Suppressor macrophage (primary cell): ENCODE data around the gene ARRDC2.
"Not testable (repeated sequence)": the region's sequence is repeated elsewhere in the genome, so short reads cannot be mapped to it uniquely, and the experiment has no call there.

Experiments
- DNase-seq, 4 experiments: peaks; one replicate each; pipeline ENCODE4 v3.0.0-alpha.2; 2020 to 2022

Gene ARRDC2

GRCh38 chr19:18016209-18016910 lies 8.4 kb downstream of the ARRDC2 start:
- DNase-seq = no peak

DNA sequence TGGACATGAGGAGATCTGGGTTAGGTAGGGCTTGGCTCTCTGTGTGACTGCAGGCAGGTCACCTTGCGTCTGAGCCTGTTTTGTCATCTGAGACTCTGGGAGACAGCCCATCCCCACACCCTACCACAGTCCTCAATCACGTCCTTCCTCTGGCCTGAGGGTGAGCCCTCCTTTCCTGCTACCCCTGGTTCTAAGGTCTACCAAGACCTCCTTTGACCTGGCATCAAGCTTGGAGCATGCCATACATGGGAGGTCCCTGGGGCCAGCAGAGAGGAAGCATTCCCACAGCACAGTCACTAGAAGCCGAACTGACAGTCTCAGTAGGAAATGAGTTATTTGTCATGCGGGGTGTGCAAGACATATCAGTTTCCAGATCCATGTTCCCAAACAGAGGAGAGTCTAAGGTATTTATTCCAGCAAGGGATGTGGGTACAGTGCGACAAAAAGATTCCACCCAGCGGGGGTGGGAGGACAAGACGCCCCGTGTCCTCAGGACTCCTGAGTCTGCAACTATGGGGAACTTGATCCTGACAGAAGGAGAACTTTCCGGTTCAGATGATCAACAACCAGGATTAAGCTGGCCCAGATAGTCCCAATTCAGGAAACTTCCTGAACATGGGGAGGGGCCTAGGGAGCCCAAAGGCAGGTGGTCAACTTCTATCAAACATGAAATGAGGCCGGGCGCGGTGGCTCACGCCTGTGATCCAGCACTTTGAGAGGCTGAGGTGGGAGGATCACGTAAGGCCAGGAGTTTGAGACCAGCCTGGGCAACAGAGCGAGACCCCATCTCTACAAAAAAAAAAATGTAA lies 9.5 kb downstream of the ARRDC2 start:
- peak; percentile 64 to 80 (median 73) for DNase-seq

DNA sequence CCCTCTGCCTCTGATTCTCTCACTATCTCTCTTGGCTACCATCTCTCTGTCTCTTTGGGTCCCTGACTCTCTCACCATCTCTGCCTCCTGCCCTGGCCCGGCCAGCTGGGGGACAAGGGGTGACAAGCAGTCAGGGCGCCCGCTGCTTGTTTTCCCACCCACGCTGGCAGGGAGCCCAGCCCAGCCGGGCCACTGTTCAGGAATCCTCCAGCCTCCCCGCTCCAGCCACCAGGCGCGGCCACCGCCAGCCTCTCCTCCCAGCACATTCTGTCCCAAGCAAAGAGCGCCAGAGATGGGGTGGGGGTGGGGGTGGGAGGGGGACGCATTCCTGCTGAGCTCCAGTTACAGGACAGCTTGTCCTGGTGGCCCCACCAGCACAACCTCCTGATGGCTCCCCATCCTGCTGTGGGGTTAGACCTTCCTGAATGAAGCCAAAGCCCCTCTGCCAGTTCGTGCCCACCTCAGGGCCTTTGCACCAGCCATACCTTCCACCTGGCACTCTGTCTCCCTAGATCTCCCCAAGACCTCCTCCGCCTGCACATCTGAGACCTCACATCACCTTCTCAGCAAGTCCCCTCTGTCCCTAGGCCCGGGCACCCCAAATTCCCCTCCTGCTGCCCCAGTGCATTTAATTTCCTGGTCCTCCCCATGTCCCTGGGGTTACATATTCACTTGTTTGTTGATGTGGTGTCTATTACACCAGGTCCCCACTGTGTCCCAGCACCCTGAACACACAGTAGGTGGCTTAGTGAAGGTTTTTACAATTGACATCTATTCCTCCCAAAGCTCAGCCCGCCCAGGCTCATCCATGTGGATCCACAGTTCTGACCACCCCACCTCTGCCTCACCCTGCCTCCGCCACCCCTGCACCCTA lies 12.5 kb downstream of the ARRDC2 start:
- peak in 3 of 4 experiments; percentile 62 to 79 (median 64) for DNase-seq

- peak; percentile 93 to 96 (median 94) for DNase-seq
Measured at GRCh38 chr19:18021121-18021755, 13.3 kb downstream of the ARRDC2 start.

- peak; percentile 96 to 98 (median 98) for DNase-seq
Measured at GRCh38 chr19:18023622-18024251, 15.8 kb downstream of the ARRDC2 start.

DNA sequence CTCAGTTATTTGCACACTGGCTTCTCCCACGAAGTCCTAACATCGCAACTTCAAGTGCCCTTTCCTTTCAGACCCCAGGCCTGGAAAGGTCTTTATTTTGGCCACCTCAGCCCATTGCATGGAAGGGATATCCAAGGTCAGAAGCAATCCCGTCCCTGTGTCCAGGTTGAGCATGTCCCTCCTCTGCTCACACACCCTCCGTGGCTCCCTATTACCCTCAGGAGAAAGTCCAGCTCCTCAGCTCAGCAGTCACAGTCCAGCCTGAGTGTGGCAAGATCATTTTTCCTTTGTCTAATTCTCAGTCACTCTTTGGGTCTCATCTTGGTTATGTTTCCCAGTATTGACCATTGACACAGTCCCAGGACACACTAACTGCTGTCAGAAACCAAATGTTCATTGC lies 19.2 kb downstream of the ARRDC2 start:
- DNase-seq = no peak

GRCh38 chr19:18029617-18030338 lies 21.8 kb downstream of the ARRDC2 start:
- peak in 1 of 4 experiments; percentile 43 for DNase-seq

DNA sequence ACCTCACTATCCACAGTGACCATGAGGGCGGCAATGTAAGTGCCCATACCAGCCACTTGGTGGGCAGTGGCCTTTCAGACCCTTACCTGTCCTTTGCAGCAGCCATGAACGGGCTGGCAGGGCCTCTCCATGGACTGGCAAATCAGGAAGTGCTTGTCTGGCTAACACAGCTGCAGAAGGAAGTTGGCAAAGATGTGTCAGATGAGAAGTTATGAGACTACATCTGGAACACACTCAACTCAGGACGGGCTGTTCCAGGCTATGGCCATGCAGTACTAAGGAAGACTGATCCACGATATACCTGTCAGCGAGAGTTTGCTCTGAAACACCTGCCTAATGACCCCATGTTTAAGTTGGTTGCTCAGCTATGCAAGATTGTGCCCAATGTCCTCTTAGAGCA lies 23.4 kb downstream of the ARRDC2 start:
- DNase-seq = peak; percentile 44 to 71 (median 68)

DNA sequence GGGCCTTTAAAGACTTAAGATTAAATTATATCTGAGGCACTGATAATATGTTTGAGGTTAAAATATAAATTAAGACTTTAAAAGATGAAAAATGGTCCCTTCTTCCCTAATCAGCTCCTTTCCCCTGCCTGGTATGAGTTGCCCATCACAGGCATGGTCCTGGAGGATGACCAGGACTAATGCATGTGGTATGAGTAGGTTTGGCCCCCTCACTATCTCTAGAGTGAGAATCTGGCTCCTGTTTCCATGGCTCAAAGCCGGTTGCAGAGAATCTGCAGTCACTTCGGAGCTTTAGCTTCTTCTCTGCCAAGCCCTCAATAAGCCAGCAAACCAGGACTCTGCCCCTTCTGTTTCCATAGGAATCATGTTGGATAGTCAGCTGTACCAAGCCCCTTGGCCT lies 24.1 kb downstream of the ARRDC2 start:
- DNase-seq = not testable (repeated sequence)

- DNase-seq = no peak
Measured at GRCh38 chr19:18041054-18041453, 33.1 kb downstream of the ARRDC2 start.

DNA sequence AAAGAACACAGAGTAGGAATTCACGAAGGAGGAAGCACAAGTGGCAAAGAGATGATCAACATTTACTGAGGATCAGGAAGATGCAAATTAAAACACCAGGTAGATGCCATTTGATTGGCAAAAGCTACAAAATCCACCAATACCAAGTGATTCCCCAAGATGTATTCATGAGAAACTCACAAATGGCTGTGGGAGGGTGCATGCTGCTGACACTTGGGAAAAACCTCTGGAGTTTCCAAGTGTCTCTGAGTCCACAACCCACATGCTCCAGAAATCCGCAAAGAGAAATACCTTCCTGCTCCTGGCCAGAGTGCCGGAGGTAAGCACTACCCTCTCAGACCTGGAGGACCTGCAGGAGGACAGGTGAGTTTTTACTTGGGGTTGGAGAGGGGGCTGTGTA lies 35.7 kb downstream of the ARRDC2 start:
- no peak for DNase-seq

DNA sequence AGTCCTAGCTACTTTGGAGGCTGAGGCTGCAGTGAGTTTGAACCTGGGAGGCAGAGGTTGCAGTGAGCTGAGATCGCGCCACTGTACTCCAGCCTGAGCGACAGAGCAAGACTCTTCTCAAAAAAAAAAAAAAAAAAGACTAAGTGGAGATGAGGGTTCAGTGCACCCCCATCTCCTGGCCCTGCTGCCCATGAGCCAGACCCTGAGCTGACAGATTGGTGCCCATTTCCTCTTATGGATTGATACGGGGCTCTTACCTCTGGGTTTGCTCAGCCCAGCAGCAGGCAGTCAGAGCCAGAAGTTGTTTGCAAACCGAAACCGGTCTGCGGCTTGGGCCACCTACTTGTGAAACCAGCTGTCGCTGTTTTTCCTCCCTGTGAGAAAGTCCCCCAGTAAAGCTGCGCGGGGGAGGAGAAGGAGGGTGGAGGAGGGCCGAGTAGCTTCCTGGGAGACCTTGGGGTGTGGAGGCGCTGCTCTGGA lies 36.9 kb downstream of the ARRDC2 start:
- peak; percentile 87 to 95 (median 92) for DNase-seq

GRCh38 chr19:18045307-18046050 lies 37.5 kb downstream of the ARRDC2 start:
- no peak for DNase-seq

DNA sequence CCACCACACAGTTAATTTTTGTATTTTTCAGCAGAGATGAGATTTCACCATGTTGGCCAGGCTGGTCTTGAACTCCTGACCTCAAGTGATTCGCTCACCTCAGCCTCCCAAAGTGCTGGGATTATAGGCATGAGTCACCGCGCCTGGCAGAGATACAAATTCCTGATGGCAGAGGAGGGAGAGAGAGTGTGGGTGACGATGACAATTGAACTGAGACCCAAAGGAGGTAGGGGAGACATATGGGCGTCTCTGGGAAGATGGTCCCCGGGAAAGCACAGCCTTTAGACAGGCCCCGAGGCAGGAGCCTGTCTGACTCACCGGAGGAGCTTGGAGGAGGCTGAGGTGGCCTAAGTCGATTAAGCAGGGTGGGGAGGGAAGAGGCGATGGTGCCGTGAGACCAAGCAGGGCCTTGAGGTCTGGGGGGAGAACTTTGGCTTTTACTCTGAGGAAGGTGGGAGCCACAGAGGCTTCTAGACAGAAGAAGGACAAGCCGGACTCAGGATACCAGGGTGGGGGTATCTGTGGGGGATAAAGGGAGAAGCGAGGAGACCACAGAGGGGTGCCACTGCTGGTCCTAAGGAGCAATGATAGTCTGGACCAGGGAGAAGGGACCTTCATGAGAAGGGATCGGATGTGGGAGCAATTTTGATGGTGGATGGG lies 38.2 kb downstream of the ARRDC2 start:
- peak in 1 of 4 experiments; percentile 33 for DNase-seq

DNA sequence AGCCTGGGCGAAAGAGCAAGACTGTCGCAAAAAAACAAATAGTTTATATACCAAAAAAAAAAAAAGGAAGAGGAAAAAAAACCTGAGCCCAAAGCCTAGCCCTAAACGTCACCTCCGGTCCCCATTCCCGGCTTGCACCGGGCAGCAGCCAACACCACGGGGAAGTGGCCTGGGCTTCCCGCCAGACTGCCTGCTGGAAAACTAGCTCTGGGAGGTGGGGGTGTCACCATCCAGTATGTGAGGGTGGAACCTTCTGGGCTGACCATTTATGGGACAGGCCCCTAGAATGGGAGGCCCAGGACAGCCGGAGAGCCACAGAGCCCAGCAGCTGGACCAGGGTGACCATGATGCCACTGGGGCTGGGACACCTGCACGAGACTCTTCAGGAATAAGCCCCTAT lies 41.4 kb downstream of the ARRDC2 start:
- peak; percentile 69 to 87 (median 78) for DNase-seq

- DNase-seq = no peak
Measured at GRCh38 chr19:18051887-18052286, 43.9 kb downstream of the ARRDC2 start.

DNA sequence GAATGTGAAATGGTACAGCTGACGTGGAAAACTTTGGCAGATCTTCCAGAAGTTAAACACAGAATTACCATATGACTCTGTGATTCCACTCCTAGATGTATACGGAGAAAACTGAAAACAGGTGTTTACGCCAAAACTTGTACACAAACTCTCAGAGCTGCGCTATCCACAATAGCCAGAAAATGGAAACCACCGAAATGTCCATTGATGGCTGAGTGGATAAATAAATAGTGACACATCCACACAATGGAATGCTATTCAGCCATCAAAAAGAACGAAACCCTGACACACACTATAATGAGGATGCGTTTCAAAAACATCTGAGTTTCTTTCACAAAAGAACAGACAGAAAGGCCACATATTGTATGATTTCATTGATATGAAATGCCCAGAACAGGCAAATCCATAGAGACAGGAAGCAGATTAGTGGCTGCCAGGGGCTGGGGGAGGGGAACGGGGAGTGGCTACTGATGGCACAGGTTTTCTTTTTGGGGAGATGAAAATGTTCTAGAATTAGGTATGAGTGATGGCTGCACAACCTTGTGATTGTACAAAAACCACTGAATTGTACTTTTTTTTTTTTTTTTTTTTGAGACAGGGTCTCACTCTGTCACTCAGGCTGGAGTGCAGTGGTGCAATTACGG lies 45.7 kb downstream of the ARRDC2 start:
- DNase-seq = no peak

- DNase-seq = no peak
Measured at GRCh38 chr19:18055967-18056366, 48.0 kb downstream of the ARRDC2 start.

DNA sequence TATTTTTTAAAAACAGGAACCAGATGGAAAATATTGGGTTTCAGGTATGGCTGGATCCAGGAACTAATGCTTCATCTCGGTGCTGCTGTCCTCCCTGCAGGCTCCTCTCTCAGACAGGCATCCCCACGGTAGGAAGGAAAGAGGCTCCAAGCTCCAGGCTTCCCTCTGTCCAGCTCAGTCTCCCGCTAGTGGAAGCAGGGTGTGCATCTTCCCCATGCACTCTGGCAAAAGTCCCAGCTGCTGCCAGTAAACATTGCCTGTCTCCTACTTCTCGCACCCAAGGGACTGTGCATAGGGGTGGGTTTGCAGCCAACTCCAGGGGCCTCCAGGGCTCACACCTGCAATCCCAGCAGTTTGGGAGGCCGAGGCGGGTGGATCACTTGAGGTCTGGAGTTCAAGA lies 49.6 kb downstream of the ARRDC2 start:
- DNase-seq = peak in 3 of 4 experiments; percentile 17 to 45 (median 38)
